GM23338 (cell line): ENCODE results near the gene LAMTOR1.

Experiments
- EZH2phosphoT487 ChIP-seq: fragments of 200-600 bp; sonication (generic); IDR thresholded peaks from one replicate; pipeline ENCODE4 v1.8.1; 2018; ENCODE audit warnings: antibody characterized with exemption; ENCODE audit not compliant: unreplicated experiment
- POLR2AphosphoS5 ChIP-seq: IDR thresholded peaks from 2 replicates; pipeline ENCODE4 v1.6.1; 2016; ENCODE audit warnings: antibody characterized with exemption, low read depth
- TF ChIP-seq, protein P1 (sequence below), 2 experiments: fragments of 200-600 bp in 1 of 2; sonication (generic) in 1 of 2; conservative IDR thresholded peaks; 2 replicates each; pipeline versions ENCODE4 v1.5.1 to v1.6.1; 2016 to 2017; ENCODE audit warnings: antibody characterized with exemption in 2 of 2, low read depth in 2 of 2, mild to moderate bottlenecking in 2 of 2, moderate library complexity in 1 of 2

DNA sequence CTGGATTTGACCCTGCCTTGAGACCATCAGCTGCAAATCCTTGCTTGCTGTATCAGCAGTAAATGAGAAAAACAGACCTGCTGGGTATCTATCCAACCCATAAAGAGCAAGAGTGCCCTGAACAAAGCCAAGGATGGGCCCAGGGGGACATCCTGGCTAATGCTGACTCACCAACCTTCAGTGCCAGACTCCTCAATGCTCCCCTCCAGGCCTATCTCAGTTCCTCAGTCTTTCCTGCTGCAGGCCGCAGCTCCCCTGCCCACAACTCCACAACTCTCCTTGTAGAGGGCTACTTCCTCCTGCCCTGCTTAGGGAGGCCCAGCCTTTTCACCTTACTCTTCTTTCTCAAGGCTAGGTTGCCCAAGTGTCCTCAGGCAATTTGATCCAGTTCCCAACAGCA is 2.6 kb downstream of the LAMTOR1 start:
- TF ChIP-seq, protein P1, sequence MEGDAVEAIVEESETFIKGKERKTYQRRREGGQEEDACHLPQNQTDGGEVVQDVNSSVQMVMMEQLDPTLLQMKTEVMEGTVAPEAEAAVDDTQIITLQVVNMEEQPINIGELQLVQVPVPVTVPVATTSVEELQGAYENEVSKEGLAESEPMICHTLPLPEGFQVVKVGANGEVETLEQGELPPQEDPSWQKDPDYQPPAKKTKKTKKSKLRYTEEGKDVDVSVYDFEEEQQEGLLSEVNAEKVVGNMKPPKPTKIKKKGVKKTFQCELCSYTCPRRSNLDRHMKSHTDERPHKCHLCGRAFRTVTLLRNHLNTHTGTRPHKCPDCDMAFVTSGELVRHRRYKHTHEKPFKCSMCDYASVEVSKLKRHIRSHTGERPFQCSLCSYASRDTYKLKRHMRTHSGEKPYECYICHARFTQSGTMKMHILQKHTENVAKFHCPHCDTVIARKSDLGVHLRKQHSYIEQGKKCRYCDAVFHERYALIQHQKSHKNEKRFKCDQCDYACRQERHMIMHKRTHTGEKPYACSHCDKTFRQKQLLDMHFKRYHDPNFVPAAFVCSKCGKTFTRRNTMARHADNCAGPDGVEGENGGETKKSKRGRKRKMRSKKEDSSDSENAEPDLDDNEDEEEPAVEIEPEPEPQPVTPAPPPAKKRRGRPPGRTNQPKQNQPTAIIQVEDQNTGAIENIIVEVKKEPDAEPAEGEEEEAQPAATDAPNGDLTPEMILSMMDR (conservative IDR thresholded peaks at IDR 0.05; ENCODE audit: low read depth in 2 of 2), result no peak
- no peak for TF ChIP-seq POLR2AphosphoS5
- no peak for TF ChIP-seq EZH2phosphoT487
